Measurements from ENCODE around the gene KLLN.
"Not testable (repeated sequence)": the region's sequence is repeated elsewhere in the genome, so short reads cannot be mapped to it uniquely, and the experiment has no call there.

The KLLN gene

GRCh38 chr10:87843714-87844113 lies 19.6 kb downstream of the KLLN start:
- no peak for DNase-seq (ENCODE audit: extremely low read depth in 1 of 2, low read depth in 1 of 2)

GRCh38 chr10:87842776-87843497 lies 20.4 kb downstream of the KLLN start:
- DNase-seq (ENCODE audit: extremely low read depth in 1 of 2, low read depth in 1 of 2), result no peak

- no peak for DNase-seq (ENCODE audit: extremely low read depth in 1 of 2, low read depth in 1 of 2)
Measured at GRCh38 chr10:87842220-87842641, 21.1 kb downstream of the KLLN start.

- DNase-seq (ENCODE audit: extremely low read depth in 1 of 2, low read depth in 1 of 2), result no peak
Measured at GRCh38 chr10:87841186-87841585, 22.1 kb downstream of the KLLN start.

- DNase-seq (ENCODE audit: extremely low read depth in 1 of 2, low read depth in 1 of 2), result no peak
Measured at GRCh38 chr10:87838650-87839049, 24.7 kb downstream of the KLLN start.

GRCh38 chr10:87837445-87837844 lies 25.9 kb downstream of the KLLN start:
- no peak for DNase-seq (ENCODE audit: extremely low read depth in 1 of 2, low read depth in 1 of 2)

GRCh38 chr10:87836098-87836497 lies 27.2 kb downstream of the KLLN start:
- no peak for DNase-seq (ENCODE audit: extremely low read depth in 1 of 2, low read depth in 1 of 2)

GRCh38 chr10:87829986-87830729 lies 33.2 kb downstream of the KLLN start:
- no peak for DNase-seq (ENCODE audit: extremely low read depth in 1 of 2, low read depth in 1 of 2)

GRCh38 chr10:87829051-87829450 lies 34.3 kb downstream of the KLLN start:
- DNase-seq (ENCODE audit: extremely low read depth in 1 of 2, low read depth in 1 of 2), result not testable (repeated sequence)

GRCh38 chr10:87827681-87828080 lies 35.7 kb downstream of the KLLN start:
- DNase-seq (ENCODE audit: extremely low read depth in 1 of 2, low read depth in 1 of 2), result no peak

GRCh38 chr10:87826653-87827052 lies 36.7 kb downstream of the KLLN start:
- DNase-seq (ENCODE audit: extremely low read depth in 1 of 2, low read depth in 1 of 2), result no peak

GRCh38 chr10:87819289-87819585 lies 44.1 kb downstream of the KLLN start:
- DNase-seq (ENCODE audit: extremely low read depth in 1 of 2, low read depth in 1 of 2), result no peak

GRCh38 chr10:87818505-87819288 lies 44.6 kb downstream of the KLLN start:
- peak; percentile 37 to 63 for DNase-seq (ENCODE audit: extremely low read depth in 1 of 2, low read depth in 1 of 2)

GRCh38 chr10:87817609-87818504 lies 45.5 kb downstream of the KLLN start, which contains the start of gene ATAD1:
Gene ATAD1 (minus strand): TSS chr10:87818226. CDS start chr10:87814599, 3,627 bp downstream.
- DNase-seq (ENCODE audit: extremely low read depth in 1 of 2, low read depth in 1 of 2), result peak; percentile 82 to 84

- DNase-seq (ENCODE audit: extremely low read depth in 1 of 2, low read depth in 1 of 2), result no peak
Measured at GRCh38 chr10:87816898-87817608, 46.3 kb downstream of the KLLN start.

- DNase-seq (ENCODE audit: extremely low read depth in 1 of 2, low read depth in 1 of 2), result no peak
Measured at GRCh38 chr10:87816163-87816897, 47.0 kb downstream of the KLLN start.
